Measurements from ENCODE around the gene HERC2.
A peak's percentile ranks its signal among the peaks of the same experiment; 100 is the strongest.
"Not testable (repeated sequence)": the region's sequence is repeated elsewhere in the genome, so short reads cannot be mapped to it uniquely, and the experiment has no call there.

The HERC2 gene

DNA sequence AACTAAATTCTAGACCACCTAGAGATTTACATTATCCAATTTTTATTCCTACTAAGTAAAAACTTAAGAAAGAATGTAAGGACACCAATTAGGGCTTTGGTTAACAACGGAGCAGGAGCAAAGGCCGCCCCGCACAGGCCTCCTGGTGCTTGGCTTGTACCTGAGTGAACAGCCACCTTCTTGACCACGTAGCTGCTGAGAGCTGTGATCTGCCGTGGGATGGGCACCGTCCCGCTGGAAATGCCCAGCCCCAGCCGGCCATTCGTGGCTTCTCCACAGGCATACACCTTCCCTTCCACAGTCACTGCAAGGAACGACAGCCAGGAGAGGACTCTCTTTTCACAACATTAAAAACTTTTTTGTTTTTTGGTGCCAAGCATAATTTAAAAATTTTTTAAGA, 143.3 kb downstream of the HERC2 start:
- DNase-seq, result no peak

DNA sequence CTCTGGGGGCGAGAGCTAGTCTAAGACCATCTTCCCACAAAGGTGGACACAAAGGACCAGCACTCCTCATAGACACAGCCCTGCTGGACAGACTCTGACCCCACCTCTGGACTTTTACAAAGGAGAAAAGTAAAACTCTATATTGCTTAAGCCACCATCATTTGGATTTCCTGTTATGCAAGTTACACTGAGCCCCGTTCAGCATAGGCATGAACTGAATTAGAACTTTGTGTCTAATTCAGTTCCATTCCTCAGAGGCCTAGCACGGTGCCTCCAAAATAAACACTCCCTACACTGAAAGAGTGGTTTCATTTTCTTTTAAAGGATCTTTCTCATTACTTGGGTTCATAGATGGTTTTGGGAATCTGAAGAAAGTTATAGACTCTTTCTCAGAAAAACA, 143.7 kb downstream of the HERC2 start:
- no peak for DNase-seq

DNA sequence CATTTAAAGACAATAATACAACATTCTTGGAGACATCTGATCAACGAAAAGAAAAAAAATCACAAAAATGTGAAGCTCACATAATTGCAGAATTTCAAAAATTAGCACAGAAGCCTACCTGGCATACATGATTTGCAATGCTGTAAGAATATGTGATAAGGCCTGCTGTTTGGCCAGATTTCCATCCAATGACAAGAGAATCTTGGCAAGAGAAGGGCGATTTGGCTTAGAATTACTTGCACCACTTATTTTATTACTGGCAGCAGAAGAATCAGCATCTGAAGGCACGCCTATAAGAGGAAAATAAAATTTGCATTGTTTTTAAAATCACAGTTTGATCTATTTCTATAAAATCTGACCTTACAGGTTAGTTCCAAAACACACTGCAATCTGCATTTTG, 152.6 kb downstream of the HERC2 start:
- no peak for DNase-seq

DNA sequence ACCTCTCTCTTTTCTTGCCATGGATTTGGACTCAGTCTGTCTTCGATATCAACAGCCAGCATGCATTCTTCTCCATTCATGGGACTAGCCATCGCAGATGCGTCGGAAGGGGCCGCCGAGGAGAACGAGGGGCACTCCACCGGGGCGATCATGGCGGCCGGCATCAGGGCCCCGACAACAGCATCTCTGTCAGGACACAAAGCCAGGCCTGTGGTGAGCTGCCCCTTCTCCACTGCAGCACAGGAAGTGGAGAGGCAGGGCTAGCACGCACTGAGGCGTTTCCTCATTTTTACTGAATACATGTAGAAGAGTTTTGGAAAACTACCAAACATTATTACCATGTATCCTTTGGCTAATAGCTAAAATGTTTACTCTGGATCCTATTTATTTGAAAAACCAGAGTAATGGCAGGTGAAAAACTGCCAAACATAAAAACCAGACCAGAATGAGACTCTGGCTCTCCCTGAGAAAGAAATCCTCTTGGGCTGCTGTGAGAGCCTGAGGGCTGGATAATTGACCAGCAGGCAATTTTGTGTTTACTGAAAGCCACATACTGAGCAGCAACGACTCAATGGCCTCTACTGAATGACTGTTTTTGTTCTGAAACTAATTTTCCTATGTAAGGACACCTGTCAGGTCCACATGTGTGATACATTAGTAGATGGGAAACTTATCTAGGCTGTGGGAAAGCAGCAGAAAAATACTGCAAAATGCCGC, 153.4 kb downstream of the HERC2 start:
- peak; percentile 75 for DNase-seq

DNA sequence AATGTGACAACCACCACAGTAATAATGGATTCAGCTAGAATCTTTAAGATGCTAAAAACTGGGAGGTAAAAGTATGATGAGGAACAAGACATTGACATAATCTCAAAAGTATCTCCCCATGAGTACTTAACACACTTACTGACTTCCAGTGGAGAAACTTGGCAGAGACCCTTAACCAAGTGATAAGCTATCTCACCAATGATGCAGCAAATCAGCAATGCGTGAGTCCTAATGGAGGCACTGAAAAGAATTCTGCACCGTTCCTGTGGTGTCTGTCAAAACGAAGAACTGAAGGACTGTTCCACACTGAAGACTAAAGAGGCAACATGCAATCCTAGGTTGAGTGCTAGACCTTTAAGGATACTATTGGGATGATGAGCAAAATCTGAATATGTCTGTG, 154.9 kb downstream of the HERC2 start:
- no peak for DNase-seq

DNA sequence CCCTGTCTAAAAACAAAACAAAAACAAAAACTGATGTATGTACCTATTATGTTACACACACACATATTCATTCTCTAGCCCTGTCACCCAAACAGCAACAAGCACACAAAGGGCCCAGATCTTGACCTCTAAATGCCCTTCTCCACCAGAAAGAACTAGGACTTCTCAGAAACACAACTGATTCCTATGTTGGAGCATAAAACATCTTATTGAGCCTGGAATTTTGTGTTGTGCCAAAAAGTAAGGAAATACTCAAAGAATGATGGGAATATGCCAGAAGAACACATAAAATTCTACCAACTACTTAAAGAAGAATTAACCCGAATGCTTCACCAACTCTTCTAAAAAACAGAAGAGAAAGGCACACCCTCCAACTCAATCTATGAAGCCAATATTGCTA, 156.2 kb downstream of the HERC2 start:
- no peak for DNase-seq

DNA sequence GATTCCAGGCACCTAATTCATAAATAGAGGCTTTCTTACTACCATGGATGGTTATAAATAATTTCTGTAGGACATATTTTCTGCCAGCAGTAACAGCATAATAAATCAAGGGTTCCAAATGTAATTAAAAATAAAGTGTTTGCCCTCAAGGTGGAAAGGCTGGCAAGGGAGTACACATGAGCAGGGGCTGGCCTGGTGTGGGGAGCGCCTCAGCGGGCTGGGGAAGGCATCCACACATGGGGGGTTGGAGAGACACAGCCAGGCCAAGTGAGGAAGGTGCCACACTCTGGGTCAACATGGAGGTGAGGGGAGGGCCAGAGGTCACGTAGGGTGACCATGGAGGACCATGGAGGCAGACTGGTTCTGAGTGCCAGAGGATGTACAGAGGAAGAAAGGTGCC, 157.1 kb downstream of the HERC2 start:
- no peak for DNase-seq

DNA sequence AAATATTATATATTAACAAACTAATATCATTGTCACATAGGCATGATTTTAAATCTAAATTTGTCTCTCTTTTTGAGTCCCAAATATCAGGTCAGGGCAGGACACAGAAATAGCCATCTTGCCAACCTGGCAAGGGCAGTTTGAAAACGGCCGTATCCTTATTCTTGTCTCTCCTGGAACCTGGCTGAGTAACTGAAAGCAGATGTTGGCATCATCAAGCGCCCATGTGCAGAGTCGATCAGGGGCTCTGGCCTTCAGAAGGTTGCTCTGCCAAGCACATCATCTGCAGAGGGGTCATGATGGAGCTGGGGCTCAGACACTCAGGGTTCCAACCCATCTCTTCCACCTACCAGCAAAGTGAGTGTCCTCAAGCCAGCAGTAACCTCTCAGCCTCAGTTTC, 167.7 kb downstream of the HERC2 start:
- DNase-seq, result no peak

DNA sequence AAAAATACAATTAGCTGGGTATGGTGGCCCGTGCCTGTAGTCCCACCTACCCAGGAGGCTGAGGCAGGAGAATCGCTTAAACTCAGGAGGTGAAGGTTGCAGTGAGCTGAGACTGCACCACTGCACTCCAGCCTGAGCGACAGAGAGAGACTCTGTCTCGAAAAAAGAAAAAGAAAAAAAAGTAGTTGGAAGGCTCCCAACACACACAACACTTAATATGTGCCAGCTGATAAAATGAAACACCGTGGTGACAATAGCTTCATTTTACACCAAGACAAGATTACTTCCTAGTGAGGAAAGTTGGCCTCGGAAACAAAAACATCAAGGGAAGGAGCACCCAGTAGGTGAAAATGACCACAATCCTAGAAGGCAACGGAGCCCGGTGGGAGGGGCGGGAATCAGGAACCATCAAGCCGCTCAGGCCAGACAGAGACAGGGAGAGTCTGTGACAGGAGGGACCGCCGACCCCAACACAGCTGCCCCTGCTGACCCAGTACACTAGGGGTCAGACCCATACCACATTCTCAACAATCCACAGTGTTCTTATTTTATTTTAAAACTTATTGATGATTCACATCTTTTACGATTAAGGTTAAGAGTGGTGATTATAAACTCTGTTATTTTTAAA, 168.4 kb downstream of the HERC2 start:
- no peak for DNase-seq

DNA sequence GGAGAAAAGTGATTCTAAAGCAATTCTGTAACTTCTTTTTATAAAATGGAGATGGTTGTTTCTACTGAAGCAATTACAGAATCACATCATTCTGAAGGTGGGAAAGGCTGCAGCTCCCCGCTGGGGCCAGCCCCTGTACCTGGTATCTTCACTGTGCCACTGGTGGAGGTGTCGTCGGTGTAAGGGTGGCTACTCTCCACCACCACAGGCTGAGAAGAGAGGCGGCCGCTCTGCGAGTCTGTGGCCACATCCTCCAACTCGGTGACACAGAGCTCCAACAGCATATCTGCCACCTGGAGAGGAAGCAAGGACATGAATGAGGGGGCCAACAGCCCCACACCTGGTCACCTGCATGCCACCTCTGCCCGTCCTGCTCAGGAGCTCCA, 169.4 kb downstream of the HERC2 start:
- DNase-seq, result not testable (repeated sequence)

DNA sequence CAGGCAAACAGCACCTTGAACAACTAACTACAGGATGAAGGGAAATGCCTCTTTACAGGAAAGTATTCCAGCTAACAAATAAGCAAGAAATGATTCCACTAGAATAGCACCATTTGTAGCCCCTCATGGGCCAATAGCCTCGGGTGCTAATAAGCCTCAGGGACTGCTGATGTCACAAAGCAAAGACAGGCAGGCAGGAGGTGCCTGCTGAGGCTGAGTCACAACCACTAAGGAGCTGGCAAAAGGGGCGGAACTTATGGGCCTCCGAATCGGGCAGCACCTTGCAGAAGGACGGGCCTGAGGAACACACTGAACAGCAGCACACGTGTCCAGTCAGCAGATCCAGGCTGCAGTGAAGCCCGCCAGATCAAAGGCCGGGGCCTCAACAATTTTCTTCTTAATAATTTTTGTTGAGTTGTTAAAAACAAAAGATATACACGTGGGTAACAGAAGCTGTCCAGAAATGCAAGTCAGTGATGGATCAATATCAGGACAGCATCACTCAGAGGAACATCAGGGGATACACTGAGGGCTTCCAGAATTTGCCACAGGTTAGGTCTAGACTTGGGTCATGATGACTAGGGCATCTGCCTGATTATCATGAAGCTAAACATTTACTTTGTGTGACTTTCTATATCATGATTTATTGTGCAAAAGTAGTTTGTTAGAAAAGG, 170.0 kb downstream of the HERC2 start:
- DNase-seq, result not testable (repeated sequence)

DNA sequence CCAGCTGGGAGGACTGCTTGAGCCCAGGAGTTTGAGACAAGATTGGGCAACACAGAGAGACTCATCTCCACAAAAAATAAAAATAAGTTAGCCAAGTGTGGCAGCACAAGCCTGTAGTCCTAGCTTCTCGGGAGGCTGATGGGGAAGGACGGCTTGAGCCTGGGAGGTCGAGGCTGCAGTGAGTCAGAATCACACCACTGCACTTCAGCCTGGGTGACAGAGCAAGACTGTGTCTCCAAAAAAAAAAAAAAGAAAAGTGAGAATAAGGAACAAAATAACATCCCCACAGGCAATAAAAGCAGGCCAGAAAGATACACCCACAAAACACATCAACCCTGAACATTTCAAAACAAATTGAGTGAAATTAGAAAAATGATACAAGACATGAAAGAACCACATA, 174.2 kb downstream of the HERC2 start:
- no peak for DNase-seq

DNA sequence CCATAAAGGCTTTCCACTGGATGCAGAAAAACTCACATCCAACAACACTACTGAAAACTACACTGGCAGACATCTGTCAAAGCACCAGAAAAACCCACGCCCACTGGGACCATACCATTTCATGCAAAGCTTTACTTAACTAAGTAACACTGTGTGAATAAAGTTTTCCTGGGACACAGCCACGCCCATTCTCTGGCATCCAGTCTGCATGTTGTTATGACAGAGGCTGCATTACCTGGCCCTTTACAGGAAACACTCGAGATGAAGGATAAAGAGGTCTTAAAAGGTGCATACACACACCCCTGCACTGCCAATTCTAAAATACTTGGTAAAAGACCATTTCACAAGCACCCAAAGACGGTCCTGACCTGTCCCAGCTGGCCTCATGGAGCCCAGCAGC, 176.6 kb downstream of the HERC2 start:
- DNase-seq, result not testable (repeated sequence)

DNA sequence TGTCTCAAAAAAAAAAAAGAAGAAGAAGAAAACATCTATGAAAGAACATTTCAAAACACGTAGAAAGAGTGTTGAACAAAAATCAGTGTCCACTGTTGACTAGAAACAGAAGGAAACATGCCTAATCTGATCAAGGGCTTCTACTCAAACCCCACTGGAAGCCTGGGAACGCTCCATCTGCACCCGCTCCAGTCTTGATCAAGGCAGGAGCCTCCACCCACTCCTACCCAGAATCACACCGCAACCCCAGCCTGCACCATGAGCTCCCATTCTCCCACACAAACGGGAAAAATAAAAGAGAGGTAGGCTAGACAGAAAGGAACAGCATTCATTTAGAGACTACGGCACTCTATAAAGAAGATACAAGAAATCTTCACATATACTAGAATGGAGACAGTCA, 181.9 kb downstream of the HERC2 start:
- no peak for DNase-seq

DNA sequence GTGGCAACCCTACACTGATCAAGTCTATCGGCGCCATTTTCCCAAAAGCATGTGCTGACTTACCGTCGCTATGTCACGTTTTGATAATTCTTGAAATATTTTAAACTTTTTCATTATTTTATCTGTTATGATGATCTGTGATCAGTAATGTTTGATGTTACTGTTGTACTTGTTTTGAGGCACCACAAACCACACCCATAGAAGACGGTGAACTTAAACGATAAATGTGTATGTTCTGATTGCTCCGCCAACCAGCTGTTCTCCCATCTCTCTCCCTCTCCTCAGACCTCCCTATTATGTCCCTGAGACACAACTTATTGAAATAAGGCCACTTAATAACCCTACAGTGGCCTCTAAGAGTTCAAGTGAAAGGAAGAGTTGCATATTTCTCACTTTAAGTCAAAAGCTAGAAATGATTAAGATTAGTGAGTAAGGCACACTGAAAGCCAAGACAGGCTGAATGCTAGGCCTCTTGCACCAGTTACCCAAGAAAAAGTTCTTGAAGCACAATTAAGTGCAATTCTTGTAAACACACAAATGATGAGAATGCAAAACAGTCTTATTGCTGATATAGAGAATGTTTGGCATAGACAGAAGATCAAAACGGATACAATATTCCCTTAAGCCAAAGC, 184.5 kb downstream of the HERC2 start:
- DNase-seq, result not testable (repeated sequence)

DNA sequence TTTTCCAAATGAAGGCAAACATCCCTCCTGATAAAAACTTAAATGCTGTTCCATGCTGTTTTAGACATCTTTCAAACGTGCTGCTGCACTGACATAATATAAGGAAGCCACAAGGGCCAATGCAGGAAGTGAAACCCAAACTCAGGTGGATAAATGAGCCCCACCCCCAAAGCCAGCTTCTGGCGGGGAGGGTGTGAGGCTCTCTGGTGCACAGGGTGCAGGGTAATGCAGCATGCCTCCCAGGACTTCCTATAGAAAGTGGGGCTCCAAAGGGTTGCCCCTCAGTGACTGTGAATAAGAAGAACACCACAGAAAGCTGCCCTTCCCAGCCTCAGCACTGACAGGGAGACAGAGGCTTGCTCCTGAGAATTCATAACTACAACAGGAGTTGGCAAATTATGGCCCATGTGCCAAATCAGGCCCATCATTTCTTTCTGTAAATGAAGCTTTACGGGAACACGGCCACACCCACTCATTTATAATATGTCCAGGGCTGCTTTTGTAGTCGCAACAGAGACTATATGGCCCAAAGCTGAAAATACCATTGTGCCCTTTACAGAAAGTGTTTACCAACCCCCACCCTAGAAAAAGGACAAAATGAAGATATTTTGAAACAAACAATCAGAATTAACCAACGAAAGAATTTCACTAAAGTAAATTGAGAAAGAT, 185.6 kb downstream of the HERC2 start:
- not testable (repeated sequence) for DNase-seq

DNA sequence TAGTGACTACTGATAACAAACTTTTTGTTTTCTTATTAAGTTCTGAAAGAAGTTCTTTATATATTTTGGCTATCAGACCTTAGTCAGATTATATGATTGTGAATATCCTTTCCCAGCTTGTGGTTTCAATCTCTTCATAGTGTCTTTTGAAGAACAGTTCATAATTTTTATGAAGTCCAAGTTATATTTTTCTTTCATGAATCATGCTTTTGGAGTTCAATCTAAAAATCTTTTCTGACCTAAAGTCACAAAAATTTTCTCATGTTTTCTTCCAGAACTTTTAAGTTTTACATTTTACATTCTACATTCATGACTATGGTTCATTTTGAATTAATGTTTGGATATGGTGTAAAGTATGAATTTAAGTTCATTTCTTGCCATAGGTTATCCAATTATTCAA, 188.7 kb downstream of the HERC2 start:
- DNase-seq, result no peak

DNA sequence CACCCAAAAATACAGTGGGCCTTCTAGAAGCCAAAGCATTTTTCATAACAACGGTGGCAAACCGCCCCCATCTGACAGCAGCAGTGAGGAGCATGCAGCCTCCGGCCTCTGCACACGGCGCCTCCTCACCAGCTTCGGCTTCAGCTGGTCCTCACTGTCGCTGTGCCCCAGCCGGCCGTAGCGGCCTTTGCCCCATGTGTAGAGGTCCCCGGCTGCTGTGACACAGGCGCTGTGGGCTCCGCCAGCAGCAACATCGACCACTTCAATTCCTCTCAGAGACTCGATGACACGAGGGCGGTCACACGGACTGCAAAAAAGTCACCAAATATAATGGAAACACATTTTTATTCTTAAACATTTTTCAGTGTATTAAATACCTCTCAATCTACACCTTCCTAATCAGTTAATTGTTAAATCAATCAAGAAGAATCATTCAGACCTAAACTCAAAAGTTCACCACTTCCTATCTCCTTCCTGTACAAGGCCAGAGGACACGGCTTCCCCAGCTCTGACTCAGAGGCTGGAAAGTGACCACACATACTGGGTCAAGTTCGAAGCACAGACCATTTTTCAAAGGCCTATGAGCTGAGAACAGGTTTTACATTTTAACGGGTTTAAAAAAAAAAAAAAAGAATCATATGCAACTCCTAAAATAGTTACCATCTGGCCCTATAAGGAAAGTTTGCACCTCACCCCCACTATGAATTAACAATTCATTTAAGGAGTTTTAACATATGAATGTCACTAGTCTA, 189.3 kb downstream of the HERC2 start:
- no peak for DNase-seq

DNA sequence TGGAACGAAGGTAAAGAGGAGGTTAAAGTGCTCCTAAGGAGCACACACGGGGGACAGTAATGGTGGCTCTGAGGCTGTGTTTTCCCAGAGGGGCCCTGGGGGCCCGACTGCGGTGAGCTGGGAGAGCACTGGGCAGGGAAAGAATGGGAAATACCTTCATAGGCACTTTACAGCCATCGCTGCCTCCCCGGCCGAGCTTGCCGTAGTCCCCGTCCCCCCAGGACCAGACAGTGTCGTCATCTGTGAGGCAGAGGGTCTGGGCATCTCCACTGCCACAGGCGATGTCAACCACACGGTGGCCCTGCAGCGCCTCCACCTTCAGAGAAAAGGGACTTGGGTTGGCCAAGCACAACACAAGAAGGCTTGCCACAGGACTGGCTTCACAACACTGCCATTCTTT, 190.0 kb downstream of the HERC2 start:
- no peak for DNase-seq

DNA sequence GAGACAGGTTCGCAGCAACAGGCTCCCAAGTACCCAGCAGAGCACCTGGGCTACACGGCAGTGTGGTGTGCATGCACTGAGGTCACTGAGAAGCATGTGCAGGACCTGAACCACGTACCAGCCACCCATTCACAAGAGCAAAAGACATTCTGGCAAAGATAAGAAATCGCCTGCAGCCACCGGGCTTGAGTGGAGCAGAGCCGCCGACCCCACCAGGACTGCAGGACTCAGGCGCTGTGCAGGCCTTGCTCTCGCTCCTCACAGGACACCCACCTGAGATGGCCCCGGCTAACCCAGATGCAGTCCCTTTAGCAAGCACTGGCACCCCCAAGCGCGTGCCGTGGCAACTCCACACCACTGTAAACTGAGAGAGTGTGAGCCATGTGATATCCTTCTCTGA, 190.6 kb downstream of the HERC2 start:
- DNase-seq, result no peak

DNA sequence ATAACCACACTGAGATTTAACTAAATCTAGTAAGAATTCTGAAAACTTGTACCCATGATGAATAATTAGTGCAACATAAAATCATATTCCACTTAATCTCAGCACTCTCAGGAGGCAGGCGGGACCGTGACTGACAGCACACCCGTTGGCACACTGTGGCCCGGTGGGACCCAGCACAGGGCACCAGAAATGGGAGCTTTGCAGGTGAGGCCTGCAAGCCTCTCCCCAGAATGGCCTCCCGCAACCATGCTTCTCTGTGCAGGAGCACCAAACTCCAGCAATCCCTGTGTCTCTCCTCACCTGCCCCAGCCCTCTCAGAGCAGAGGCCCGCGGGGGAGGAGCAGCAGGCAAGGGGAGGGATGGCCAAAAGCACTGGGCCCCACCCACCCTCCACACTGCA, 191.3 kb downstream of the HERC2 start:
- no peak for DNase-seq

DNA sequence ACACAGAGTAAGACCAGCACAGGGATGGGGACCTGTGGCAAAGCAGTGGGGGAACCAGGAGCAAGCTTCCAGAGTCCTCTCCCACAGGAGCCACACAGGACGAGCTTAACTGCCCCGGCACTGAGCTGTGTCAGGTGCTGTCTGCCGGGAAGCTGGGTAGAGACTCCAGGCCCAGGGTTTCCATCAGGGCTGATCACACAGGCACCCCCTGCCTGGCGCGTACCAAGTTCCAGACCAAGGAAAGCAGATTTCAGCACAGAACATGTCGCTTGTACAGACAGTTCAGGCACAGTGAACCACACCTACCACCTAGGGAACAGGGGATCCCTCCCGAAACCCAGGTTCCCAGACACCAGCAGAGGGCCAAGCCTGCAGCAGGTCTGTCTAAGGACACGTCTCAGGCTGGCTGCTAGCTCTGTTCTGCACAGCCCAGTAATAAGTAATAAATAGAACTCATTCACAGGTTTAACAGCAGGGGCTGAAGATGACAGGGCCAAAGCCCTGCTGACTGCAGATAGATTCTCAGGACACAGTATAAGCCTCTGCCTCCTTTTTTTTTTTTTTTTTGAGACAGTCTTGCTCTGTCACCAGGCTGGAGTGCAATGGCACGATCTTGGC, 192.6 kb downstream of the HERC2 start:
- no peak for DNase-seq
